Caco-2 (cell line): ENCODE results near the gene ISL2. TPM values are rescaled to one million over a fixed set of nuclear protein-coding genes. Genes with fewer than 3 reads are reported as not detected.

ENCODE experiments used
- BruUV-seq: library from RNA; stranded (reverse); fragments of 400-500 nt; replicated peaks from 2 replicates; lab custom pipeline; 2021; lab: Mats Ljungman, UMichigan
- CTCF ChIA-PET: fragments of 300-600 bp; sonication (Branson Sonifier 250); formaldehyde crosslinking; loops from one replicate; lab custom pipeline; 2022; ENCODE audit warnings: antibody characterized with exemption; lab: Charles Lee
- POLR2A ChIA-PET: fragments of 300-600 bp; sonication (Branson Sonifier 250); formaldehyde crosslinking; loops from one replicate; lab custom pipeline; 2022; ENCODE audit warnings: antibody characterized with exemption; lab: Charles Lee
- DNase-seq, 2 experiments: peaks; one replicate each; pipeline versions ENCODE4 v3.0.0 to v3.0.0-alpha.2; 2020 to 2022
- H3K27me3 ChIP-seq: replicated peaks from 2 replicates; pipeline ENCODE4 v1.6.0; 2011; ENCODE audit warnings: low read length; ENCODE audit not compliant: control insufficient read depth, insufficient read depth
- H3K36me3 ChIP-seq: 2 replicates; pipeline ENCODE4 v1.5.1; 2011; ENCODE audit warnings: low read length; ENCODE audit not compliant: control insufficient read depth, insufficient read depth
- H3K4me1 ChIP-seq: fragments of 250-450 bp; sonication (Bioruptor Pico); 2 replicates; pipeline ENCODE4 v1.5.1; 2020; ENCODE audit warnings: mild to moderate bottlenecking
- H3K4me3 ChIP-seq: 2 replicates; pipeline ENCODE4 v1.5.1; 2011; ENCODE audit warnings: low read depth, mild to moderate bottlenecking, control low read depth, low read length
- H3K9me3 ChIP-seq: fragments of 250-450 bp; sonication (Bioruptor Pico); 2 replicates; pipeline ENCODE4 v1.5.1; 2020; ENCODE audit warnings: mild to moderate bottlenecking, moderate library complexity
- H3K27ac Mint-ChIP-seq: one replicate; pipeline ENCODE4 v1.8.0; 2022; ENCODE audit warnings: mixed read lengths; ENCODE audit not compliant: unreplicated experiment
- H3K27me3 Mint-ChIP-seq: one replicate; pipeline ENCODE4 v1.8.0; 2022; ENCODE audit warnings: mixed read lengths; ENCODE audit not compliant: insufficient read depth, unreplicated experiment
- H3K36me3 Mint-ChIP-seq: one replicate; pipeline ENCODE4 v1.8.0; 2022; ENCODE audit warnings: mild to moderate bottlenecking, mixed read lengths; ENCODE audit not compliant: insufficient read depth, unreplicated experiment
- H3K4me1 Mint-ChIP-seq: one replicate; pipeline ENCODE4 v1.8.0; 2022; ENCODE audit warnings: low read depth, mixed read lengths; ENCODE audit not compliant: unreplicated experiment
- H3K4me3 Mint-ChIP-seq: one replicate; pipeline ENCODE4 v1.8.0; 2022; ENCODE audit warnings: mild to moderate bottlenecking, moderate library complexity, mixed read lengths; ENCODE audit not compliant: unreplicated experiment
- H3K9me3 Mint-ChIP-seq: one replicate; pipeline ENCODE4 v1.8.0; 2022; ENCODE audit warnings: mixed read lengths; ENCODE audit not compliant: unreplicated experiment
- intact Hi-C: fragments of 100-400 bp; cut with micrococcal nuclease; formaldehyde crosslinking; loops from one replicate; pipeline ENCODE4 v1.10.0; 2022; ENCODE audit not compliant: unreplicated experiment
- total RNA-seq: library from RNA; stranded (reverse); gene quantifications from 2 replicates; pipeline ENCODE4 v1.2.3, GENCODE V29; 2022
- TF ChIP-seq, protein P1 (sequence below), 2 experiments: fragments of 200-600 bp in 1 of 2; IDR thresholded peaks; 1 replicate in 1 of 2; 2 replicates in 1 of 2; pipeline versions ENCODE4 v1.5.1 to v1.8.0; 2011 to 2022; ENCODE audit warnings: antibody characterized with exemption in 1 of 2, control low read depth in 1 of 2, inconsistent platforms in 1 of 2, low read depth in 1 of 2, low read length in 1 of 2, mild to moderate bottlenecking in 1 of 2, moderate library complexity in 1 of 2; ENCODE audit not compliant: insufficient read depth in 1 of 2, severe bottlenecking in 1 of 2, unreplicated experiment in 1 of 2

ISL2 gene
- total RNA-seq, 1 experiment from 2014 or later = 11.0 TPM

- ChIA-PET CTCF (no interaction called here), POLR2A (no interaction called here)
- no peak for DNase-seq
- Mint-ChIP-seq H3K27ac (no peak overlapping the region), H3K36me3 (peaks cover 54% of the 10 kb centered on the region), H3K4me1 (peaks cover 18% of the 10 kb centered on the region), H3K4me3 (peak overlapping the region; percentile 90), H3K9me3 (no peaks in the 10 kb centered on the region), H3K27me3 (no peaks in the 10 kb centered on the region)
- peaks cover 21% of the 10 kb centered on the region for H3K4me1 ChIP-seq
- H3K4me3 ChIP-seq = peak overlapping the region; percentile 82
- no peaks in the 10 kb centered on the region for H3K27me3 ChIP-seq
- TF ChIP-seq, protein P1, sequence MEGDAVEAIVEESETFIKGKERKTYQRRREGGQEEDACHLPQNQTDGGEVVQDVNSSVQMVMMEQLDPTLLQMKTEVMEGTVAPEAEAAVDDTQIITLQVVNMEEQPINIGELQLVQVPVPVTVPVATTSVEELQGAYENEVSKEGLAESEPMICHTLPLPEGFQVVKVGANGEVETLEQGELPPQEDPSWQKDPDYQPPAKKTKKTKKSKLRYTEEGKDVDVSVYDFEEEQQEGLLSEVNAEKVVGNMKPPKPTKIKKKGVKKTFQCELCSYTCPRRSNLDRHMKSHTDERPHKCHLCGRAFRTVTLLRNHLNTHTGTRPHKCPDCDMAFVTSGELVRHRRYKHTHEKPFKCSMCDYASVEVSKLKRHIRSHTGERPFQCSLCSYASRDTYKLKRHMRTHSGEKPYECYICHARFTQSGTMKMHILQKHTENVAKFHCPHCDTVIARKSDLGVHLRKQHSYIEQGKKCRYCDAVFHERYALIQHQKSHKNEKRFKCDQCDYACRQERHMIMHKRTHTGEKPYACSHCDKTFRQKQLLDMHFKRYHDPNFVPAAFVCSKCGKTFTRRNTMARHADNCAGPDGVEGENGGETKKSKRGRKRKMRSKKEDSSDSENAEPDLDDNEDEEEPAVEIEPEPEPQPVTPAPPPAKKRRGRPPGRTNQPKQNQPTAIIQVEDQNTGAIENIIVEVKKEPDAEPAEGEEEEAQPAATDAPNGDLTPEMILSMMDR (IDR thresholded peaks at IDR 0.05; ENCODE audit: insufficient read depth in 1 of 2, low read depth in 1 of 2, low read length in 1 of 2, severe bottlenecking in 1 of 2, unreplicated experiment in 1 of 2) = no peak
- BruUV-seq = no TSS peak
- H3K9me3 ChIP-seq = no peaks in the 10 kb centered on the region
- H3K36me3 ChIP-seq = no peaks in the 10 kb centered on the region
- intact Hi-C loops = no loop called here
Observed at GRCh38 chr15:76338486-76339304, 2.1 kb downstream of the ISL2 start.

GRCh38 chr15:76339305-76340197 lies 3.0 kb downstream of the ISL2 start:
- Mint-ChIP-seq H3K4me3 (peak overlapping the region; percentile 90), H3K27ac (no peak overlapping the region), H3K9me3 (no peaks in the 10 kb centered on the region), H3K27me3 (no peaks in the 10 kb centered on the region), H3K36me3 (peaks cover 49% of the 10 kb centered on the region), H3K4me1 (peaks cover 10% of the 10 kb centered on the region)
- TF ChIP-seq, protein P1 (IDR thresholded peaks at IDR 0.05; ENCODE audit: insufficient read depth in 1 of 2, low read depth in 1 of 2, low read length in 1 of 2, severe bottlenecking in 1 of 2, unreplicated experiment in 1 of 2) = no peak
- intact Hi-C loops = no loop called here
- H3K36me3 ChIP-seq = no peaks in the 10 kb centered on the region
- CTCF ChIA-PET = no interaction called here
- H3K9me3 ChIP-seq = no peaks in the 10 kb centered on the region
- H3K27me3 ChIP-seq = no peaks in the 10 kb centered on the region
- peaks cover 16% of the 10 kb centered on the region; the same call in 1 of the 2 replicates for H3K4me1 ChIP-seq
- BruUV-seq = no TSS peak
- POLR2A ChIA-PET = no interaction called here
- no peak for DNase-seq
- no peak overlapping the region for H3K4me3 ChIP-seq

DNA sequence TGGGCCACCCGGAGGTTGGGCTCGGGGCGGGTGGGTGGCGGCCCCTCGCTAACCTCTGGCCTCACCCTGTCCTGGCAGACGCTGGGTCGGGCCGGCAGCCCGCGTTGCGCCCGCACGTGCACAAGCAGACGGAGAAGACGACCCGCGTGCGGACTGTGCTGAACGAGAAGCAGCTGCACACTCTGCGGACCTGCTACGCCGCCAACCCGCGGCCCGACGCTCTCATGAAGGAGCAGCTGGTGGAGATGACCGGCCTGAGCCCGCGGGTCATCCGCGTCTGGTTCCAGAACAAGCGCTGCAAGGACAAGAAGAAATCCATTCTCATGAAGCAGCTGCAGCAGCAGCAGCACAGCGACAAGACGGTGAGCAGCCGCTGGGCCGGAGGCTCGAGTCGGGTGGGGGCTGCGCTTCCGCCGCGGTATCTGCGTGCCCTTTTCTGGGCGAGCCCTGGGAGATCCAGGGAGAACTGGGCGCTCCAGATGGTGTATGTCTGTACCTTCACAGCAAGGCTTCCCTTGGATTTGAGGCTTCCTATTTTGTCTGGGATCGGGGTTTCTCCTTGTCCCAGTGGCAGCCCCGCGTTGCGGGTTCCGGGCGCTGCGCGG lies 3.7 kb downstream of the ISL2 start:
- DNase-seq = no peak
- TF ChIP-seq, protein P1 (IDR thresholded peaks at IDR 0.05; ENCODE audit: insufficient read depth in 1 of 2, low read depth in 1 of 2, low read length in 1 of 2, severe bottlenecking in 1 of 2, unreplicated experiment in 1 of 2) = no peak
- no peak overlapping the region for H3K27ac Mint-ChIP-seq
- Histone ChIP-seq H3K4me3 (no peak overlapping the region), H3K4me1 (peaks cover 17% of the 10 kb centered on the region; the same call in 1 of the 2 replicates), H3K36me3 (no peaks in the 10 kb centered on the region), H3K9me3 (no peaks in the 10 kb centered on the region), H3K27me3 (no peaks in the 10 kb centered on the region)
- POLR2A ChIA-PET = no interaction called here
- BruUV-seq = no TSS peak
- H3K4me3 Mint-ChIP-seq = no peak overlapping the region
- no peaks in the 10 kb centered on the region for H3K27me3 Mint-ChIP-seq
- CTCF ChIA-PET = no interaction called here
- H3K9me3 Mint-ChIP-seq = no peaks in the 10 kb centered on the region
- H3K4me1 Mint-ChIP-seq = peaks cover 14% of the 10 kb centered on the region
- peaks cover 49% of the 10 kb centered on the region for H3K36me3 Mint-ChIP-seq
- intact Hi-C loops = no loop called here
